Activated CD4-positive, alpha-beta T cell treated with anti-CD3 and anti-CD28 coated beads, Interleukin-2, amount 50 U/mL, for 48 hours (primary cell): ENCODE results near the gene NUDCD3.

Source experiments
- DNase-seq, 2 experiments: peaks; one replicate each; pipeline ENCODE4 v3.0.0-alpha.2; 2020

NUDCD3 gene

GRCh38 chr7:44477063-44477830 is 13.2 kb downstream of the NUDCD3 start:
- peak; percentile 57 to 65 for DNase-seq

- DNase-seq = no peak
Measured at GRCh38 chr7:44476313-44476712, 14.1 kb downstream of the NUDCD3 start.

DNA sequence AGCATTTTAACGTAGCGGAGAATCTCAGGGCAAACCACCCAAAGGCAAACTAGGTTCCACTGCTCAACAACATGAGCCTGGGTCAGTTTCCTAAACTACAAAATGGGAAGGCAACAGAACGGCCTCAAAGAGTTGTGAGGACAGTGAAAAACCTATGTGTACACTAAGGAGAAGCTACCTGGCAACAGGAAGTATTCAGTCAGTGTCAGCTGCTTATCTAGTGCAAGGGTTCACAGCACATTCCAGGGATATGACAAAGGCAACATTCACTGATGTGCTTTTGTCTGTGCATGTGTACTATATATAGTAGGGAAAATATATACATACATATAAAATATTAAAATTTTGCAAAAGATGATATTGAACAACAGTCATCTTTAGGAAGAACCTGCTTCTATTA is 17.2 kb downstream of the NUDCD3 start:
- DNase-seq = no peak

GRCh38 chr7:44472843-44473242 is 17.6 kb downstream of the NUDCD3 start:
- DNase-seq = no peak

DNA sequence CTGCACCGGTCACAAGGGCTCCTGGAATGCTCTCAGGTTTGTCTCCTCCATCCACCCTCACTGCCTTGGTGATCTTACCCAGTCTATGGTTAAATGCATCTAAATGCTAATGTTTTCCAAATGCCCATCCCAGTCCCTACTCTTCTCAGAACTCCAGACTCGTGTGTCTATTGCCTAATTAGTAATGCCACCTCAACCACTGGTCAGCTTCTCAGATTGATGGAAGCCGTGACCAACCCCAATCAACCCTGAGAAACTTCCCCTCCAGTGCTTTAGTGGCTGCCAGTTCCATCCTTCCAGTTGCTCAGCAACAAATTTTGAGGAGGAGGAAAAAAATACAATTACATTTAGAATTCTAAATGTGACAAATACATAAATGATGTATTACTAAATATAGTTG is 18.6 kb downstream of the NUDCD3 start:
- no peak for DNase-seq

DNA sequence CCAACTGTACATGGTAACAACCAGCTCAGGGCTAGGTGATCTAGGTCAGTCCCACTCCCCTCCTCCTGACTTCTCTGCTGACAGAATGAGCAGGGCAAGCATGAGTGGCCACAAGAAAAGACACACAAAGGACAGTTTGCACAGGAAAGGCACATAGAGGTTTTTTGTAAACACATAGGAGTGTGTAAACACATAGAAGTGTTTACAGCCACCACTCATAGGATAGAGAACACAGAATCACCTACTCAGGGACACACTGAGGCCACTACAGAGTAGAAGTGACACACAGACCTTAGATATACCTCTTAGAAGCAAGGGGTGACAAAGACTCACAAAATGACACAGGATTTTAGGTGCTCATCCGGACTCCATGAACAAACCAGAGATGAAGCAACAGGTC is 19.0 kb downstream of the NUDCD3 start:
- DNase-seq = no peak

- no peak for DNase-seq
Measured at GRCh38 chr7:44470628-44471245, 19.7 kb downstream of the NUDCD3 start.

DNA sequence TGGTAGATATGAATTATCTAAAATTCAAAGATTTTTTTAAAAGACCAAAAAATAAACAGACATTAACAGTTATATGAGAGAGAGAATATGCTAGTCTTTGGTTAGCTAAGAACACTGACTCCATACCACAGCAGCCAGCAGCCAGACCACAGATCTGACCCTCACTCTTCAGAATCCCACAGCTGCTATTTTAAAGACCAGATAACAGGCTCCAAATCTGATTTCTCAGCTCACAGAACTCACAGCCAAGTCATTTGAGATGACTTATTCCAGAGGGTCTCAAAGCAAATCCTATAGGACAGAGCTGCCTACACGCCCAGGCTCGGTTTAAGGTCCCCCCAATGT is 20.4 kb downstream of the NUDCD3 start:
- DNase-seq = no peak

DNA sequence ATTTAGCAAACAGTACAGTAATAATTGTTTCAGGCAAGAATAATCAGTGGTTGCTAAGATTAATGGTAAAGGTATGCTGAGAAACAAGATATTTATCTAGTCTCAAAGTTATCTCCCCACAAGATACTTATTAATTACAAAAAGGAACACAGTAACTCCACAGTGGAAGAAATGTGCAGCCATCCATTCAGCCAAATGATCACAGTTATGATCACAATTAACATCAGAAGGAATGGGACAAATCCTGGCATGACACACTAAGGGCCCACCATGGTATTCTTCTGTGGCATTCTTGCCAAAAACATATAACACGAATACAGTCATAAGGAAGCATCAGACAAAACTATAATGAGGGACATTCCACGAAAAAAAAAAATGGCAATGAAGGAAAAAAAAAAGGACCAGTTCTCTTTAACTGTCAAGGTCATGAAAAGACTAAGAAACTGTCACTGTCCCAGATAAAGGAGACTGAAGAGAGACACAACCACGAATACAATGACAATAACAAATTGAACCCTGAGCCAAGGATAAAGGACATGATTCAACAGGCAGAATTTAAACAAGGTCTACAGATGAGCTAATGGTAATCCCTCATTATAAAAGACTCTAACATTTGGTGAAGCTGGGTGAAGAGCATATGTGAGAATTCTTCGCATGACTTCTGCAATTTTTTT is 20.9 kb downstream of the NUDCD3 start:
- no peak for DNase-seq

- no peak for DNase-seq
Measured at GRCh38 chr7:44467217-44467548, 23.3 kb downstream of the NUDCD3 start.

- DNase-seq = peak in 1 of 2 experiments; percentile 14
Measured at GRCh38 chr7:44466300-44467216, 23.9 kb downstream of the NUDCD3 start.

DNA sequence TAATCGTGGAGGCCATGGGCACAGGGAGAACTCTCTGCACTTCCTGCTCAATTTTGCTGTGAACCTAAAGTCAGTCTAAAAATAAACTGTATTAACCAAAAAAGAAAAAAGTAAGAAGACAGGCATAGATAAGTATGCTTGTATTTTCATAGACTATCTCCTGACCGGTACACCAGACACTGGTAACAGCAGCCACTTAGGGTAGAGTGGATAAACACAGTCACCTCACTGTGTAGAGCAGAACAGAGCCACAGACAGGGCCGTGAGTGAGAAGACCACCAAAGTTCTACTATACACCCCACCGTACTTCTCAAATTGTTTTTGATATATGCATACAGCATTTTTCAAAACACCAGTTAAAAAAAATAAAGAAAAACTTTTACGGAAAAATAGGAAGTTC is 25.0 kb downstream of the NUDCD3 start:
- DNase-seq = no peak

GRCh38 chr7:44463169-44463808 is 27.2 kb downstream of the NUDCD3 start:
- no peak for DNase-seq

DNA sequence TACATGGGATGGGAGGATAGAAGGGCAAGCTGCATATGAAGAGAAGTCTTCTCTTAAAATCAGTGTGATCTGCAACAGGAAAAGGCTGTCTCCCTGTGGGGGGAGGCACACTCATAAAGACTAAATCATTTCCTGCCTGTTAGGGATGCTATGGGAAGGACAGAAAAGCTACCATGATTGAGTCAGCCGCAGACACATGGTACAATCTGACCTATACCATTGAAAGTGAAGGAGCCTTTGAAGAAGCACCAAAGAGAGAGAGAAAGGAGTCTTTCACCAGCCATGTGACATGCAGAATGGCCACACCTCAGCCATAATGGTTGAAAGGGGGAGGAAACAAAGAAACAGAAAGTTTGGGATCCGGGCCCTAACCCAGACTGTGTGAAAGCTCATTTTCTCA is 29.1 kb downstream of the NUDCD3 start:
- peak; percentile 13 to 41 for DNase-seq

DNA sequence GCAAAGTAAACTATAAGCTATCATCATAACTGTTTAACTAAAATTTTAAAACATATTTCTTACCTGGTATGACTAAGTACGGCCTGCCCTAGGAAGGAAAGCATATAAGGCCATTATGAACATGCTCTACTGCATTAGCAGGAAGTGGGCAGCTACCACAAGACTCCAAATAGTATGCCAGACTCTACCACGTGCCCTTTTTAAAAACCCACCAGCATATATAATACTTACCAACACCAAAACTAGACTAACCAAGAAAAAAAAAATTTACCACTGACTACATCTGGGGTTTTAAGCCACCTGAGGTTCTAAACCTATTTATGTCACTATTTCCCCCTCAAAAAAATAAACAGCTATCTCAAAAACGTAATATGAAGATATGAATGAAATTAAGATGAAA is 30.1 kb downstream of the NUDCD3 start:
- DNase-seq = peak; percentile 17 to 41

DNA sequence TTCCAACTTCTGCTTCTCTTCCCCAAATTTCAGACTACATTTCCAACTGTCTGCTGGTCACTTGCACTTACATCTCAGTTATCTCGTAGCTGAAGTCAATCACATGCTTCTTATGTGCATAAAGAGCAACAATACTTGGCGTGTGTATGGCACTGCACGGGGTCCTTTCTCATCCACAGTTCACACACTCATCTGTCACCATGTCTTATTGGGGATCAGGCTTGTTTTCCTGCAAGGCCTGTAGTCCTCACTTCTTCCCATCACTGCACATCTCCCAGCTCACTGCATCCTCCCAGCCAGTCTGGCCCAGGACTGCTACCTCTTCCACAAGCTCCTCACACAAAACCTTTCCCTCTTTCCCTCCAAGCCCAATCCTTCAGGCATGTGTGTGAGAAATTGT is 35.3 kb downstream of the NUDCD3 start:
- no peak for DNase-seq

- peak in 1 of 2 experiments; percentile 18 for DNase-seq
Measured at GRCh38 chr7:44454348-44454747, 36.1 kb downstream of the NUDCD3 start.

DNA sequence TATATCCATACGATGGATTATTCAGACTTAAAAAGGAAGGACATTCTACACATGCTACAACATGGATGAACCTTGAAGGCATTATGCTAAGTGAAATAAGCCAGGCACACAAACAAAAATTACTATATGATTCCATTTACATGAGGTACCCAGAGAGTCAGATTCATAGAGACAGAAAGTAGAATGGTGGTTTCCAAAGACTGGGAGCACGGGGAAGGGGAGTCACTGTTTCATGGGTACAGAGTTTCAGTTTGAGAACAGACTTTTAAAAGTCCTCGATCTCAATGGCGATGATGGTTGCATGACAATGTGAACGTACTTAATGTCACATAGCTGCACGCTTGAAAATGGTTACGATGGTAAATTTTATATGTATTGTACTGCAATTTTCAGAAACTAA is 39.3 kb downstream of the NUDCD3 start:
- DNase-seq = no peak

DNA sequence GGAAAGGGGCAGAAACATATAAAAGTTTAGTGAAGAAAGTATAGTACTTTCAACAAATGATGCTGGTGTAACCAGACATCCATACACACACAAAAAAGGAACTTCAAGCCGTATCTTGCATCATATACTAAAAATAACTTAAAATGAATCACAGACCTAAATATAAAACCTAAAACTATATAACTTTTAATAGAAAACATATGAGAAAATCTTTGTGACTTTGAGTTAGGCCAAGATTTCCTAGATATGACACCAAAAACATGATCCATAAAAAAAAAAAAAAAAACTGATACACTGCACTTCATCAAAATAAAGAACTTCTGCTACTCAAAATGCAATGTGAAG is 40.9 kb downstream of the NUDCD3 start:
- DNase-seq = no peak

GRCh38 chr7:44448922-44449583 is 41.4 kb downstream of the NUDCD3 start:
- DNase-seq = no peak

GRCh38 chr7:44447874-44448425 is 42.5 kb downstream of the NUDCD3 start:
- no peak for DNase-seq
